ENCODE results near the gene DNHD1.

DNHD1 gene

GRCh38 chr11:6541356-6541755 is 44.3 kb downstream of the DNHD1 start:
- Histone ChIP-seq H3K27me3 (ENCODE audit: control insufficient read depth, insufficient read depth, low read length) (no peaks in the 10 kb centered on the region), H3K9me3 (replicated peaks; ENCODE audit: low read length) (no peaks in the 10 kb centered on the region), H3K4me1 (ENCODE audit: control insufficient read depth, insufficient read depth, low read length) (no peaks in the 10 kb centered on the region), H3K4me3 (ENCODE audit: low read length) (no peak overlapping the region), H3K9ac (ENCODE audit: low read depth, low read length) (no peak overlapping the region), H3K36me3 (ENCODE audit: insufficient read depth, low read length) (no peaks in the 10 kb centered on the region), H3K4me2 (ENCODE audit: low read length) (no peak overlapping the region)

GRCh38 chr11:6542727-6543126 is 45.6 kb downstream of the DNHD1 start:
- Histone ChIP-seq H3K27me3 (ENCODE audit: control insufficient read depth, insufficient read depth, low read length) (no peaks in the 10 kb centered on the region), H3K4me2 (ENCODE audit: low read length) (no peak overlapping the region), H3K4me3 (ENCODE audit: low read length) (no peak overlapping the region), H3K9me3 (replicated peaks; ENCODE audit: low read length) (no peaks in the 10 kb centered on the region), H3K4me1 (ENCODE audit: control insufficient read depth, insufficient read depth, low read length) (no peaks in the 10 kb centered on the region), H3K36me3 (ENCODE audit: insufficient read depth, low read length) (no peaks in the 10 kb centered on the region), H3K9ac (ENCODE audit: low read depth, low read length) (no peak overlapping the region)

GRCh38 chr11:6544921-6545850 is 48.1 kb downstream of the DNHD1 start:
- no peak overlapping the region for H3K4me2 ChIP-seq (ENCODE audit: low read length)
- H3K4me1 ChIP-seq (ENCODE audit: control insufficient read depth, insufficient read depth, low read length) = no peaks in the 10 kb centered on the region
- no peak overlapping the region for H3K4me3 ChIP-seq (ENCODE audit: low read length)
- H3K36me3 ChIP-seq (ENCODE audit: insufficient read depth, low read length) = no peaks in the 10 kb centered on the region
- no peak overlapping the region for H3K9ac ChIP-seq (ENCODE audit: low read depth, low read length)
- H3K27me3 ChIP-seq (ENCODE audit: control insufficient read depth, insufficient read depth, low read length) = no peaks in the 10 kb centered on the region
- H3K9me3 ChIP-seq (replicated peaks; ENCODE audit: low read length) = no peaks in the 10 kb centered on the region

- no peak overlapping the region for H3K4me3 ChIP-seq (ENCODE audit: low read length)
- no peaks in the 10 kb centered on the region for H3K27me3 ChIP-seq (ENCODE audit: control insufficient read depth, insufficient read depth, low read length)
- no peaks in the 10 kb centered on the region for H3K36me3 ChIP-seq (ENCODE audit: insufficient read depth, low read length)
- no peak overlapping the region for H3K9ac ChIP-seq (ENCODE audit: low read depth, low read length)
- H3K4me1 ChIP-seq (ENCODE audit: control insufficient read depth, insufficient read depth, low read length) = no peaks in the 10 kb centered on the region
- H3K4me2 ChIP-seq (ENCODE audit: low read length) = no peak overlapping the region
- no peaks in the 10 kb centered on the region for H3K9me3 ChIP-seq (replicated peaks; ENCODE audit: low read length)
Observed at GRCh38 chr11:6545917-6546605, 49.0 kb downstream of the DNHD1 start.

- Histone ChIP-seq H3K27me3 (ENCODE audit: control insufficient read depth, insufficient read depth, low read length) (no peaks in the 10 kb centered on the region), H3K4me2 (ENCODE audit: low read length) (no peak overlapping the region), H3K4me3 (ENCODE audit: low read length) (no peak overlapping the region), H3K9ac (ENCODE audit: low read depth, low read length) (no peak overlapping the region), H3K36me3 (ENCODE audit: insufficient read depth, low read length) (no peaks in the 10 kb centered on the region), H3K4me1 (ENCODE audit: control insufficient read depth, insufficient read depth, low read length) (no peaks in the 10 kb centered on the region), H3K9me3 (replicated peaks; ENCODE audit: low read length) (no peaks in the 10 kb centered on the region)
Observed at GRCh38 chr11:6546735-6547134, 49.7 kb downstream of the DNHD1 start.

- H3K4me1 ChIP-seq (ENCODE audit: control insufficient read depth, insufficient read depth, low read length) = no peaks in the 10 kb centered on the region
- no peak overlapping the region for H3K4me2 ChIP-seq (ENCODE audit: low read length)
- no peaks in the 10 kb centered on the region for H3K36me3 ChIP-seq (ENCODE audit: insufficient read depth, low read length)
- H3K9me3 ChIP-seq (replicated peaks; ENCODE audit: low read length) = no peaks in the 10 kb centered on the region
- H3K4me3 ChIP-seq (ENCODE audit: low read length) = no peak overlapping the region
- no peaks in the 10 kb centered on the region for H3K27me3 ChIP-seq (ENCODE audit: control insufficient read depth, insufficient read depth, low read length)
- H3K9ac ChIP-seq (ENCODE audit: low read depth, low read length) = no peak overlapping the region
Observed at GRCh38 chr11:6547177-6547576, 50.1 kb downstream of the DNHD1 start.

GRCh38 chr11:6548121-6548520 is 51.0 kb downstream of the DNHD1 start:
- no peaks in the 10 kb centered on the region for H3K36me3 ChIP-seq (ENCODE audit: insufficient read depth, low read length)
- H3K27me3 ChIP-seq (ENCODE audit: control insufficient read depth, insufficient read depth, low read length) = no peaks in the 10 kb centered on the region
- H3K4me3 ChIP-seq (ENCODE audit: low read length) = no peak overlapping the region
- H3K9me3 ChIP-seq (replicated peaks; ENCODE audit: low read length) = no peaks in the 10 kb centered on the region
- no peaks in the 10 kb centered on the region for H3K4me1 ChIP-seq (ENCODE audit: control insufficient read depth, insufficient read depth, low read length)
- H3K4me2 ChIP-seq (ENCODE audit: low read length) = no peak overlapping the region
- no peak overlapping the region for H3K9ac ChIP-seq (ENCODE audit: low read depth, low read length)

- H3K4me2 ChIP-seq (ENCODE audit: low read length) = no peak overlapping the region
- no peak overlapping the region for H3K4me3 ChIP-seq (ENCODE audit: low read length)
- H3K36me3 ChIP-seq (ENCODE audit: insufficient read depth, low read length) = no peaks in the 10 kb centered on the region
- H3K9me3 ChIP-seq (replicated peaks; ENCODE audit: low read length) = no peaks in the 10 kb centered on the region
- H3K9ac ChIP-seq (ENCODE audit: low read depth, low read length) = no peak overlapping the region
- no peaks in the 10 kb centered on the region for H3K4me1 ChIP-seq (ENCODE audit: control insufficient read depth, insufficient read depth, low read length)
- H3K27me3 ChIP-seq (ENCODE audit: control insufficient read depth, insufficient read depth, low read length) = no peaks in the 10 kb centered on the region
Observed at GRCh38 chr11:6548641-6549040, 51.6 kb downstream of the DNHD1 start.

GRCh38 chr11:6553634-6554033 is 56.6 kb downstream of the DNHD1 start:
- Histone ChIP-seq H3K9me3 (replicated peaks; ENCODE audit: low read length) (no peaks in the 10 kb centered on the region), H3K4me3 (ENCODE audit: low read length) (no peak overlapping the region), H3K4me2 (ENCODE audit: low read length) (no peak overlapping the region), H3K9ac (ENCODE audit: low read depth, low read length) (no peak overlapping the region), H3K36me3 (ENCODE audit: insufficient read depth, low read length) (no peaks in the 10 kb centered on the region), H3K4me1 (ENCODE audit: control insufficient read depth, insufficient read depth, low read length) (no peaks in the 10 kb centered on the region), H3K27me3 (ENCODE audit: control insufficient read depth, insufficient read depth, low read length) (no peaks in the 10 kb centered on the region)

GRCh38 chr11:6554828-6555706 is 58.0 kb downstream of the DNHD1 start:
- Histone ChIP-seq H3K4me1 (ENCODE audit: control insufficient read depth, insufficient read depth, low read length) (no peaks in the 10 kb centered on the region), H3K9ac (ENCODE audit: low read depth, low read length) (no peak overlapping the region), H3K36me3 (ENCODE audit: insufficient read depth, low read length) (no peaks in the 10 kb centered on the region), H3K9me3 (replicated peaks; ENCODE audit: low read length) (no peaks in the 10 kb centered on the region), H3K4me3 (ENCODE audit: low read length) (no peak overlapping the region), H3K4me2 (ENCODE audit: low read length) (no peak overlapping the region), H3K27me3 (ENCODE audit: control insufficient read depth, insufficient read depth, low read length) (no peaks in the 10 kb centered on the region)
